ENCODE results near the gene GHRHR. TPM values are rescaled to one million over a fixed set of nuclear protein-coding genes. Genes with fewer than 3 reads are reported as not detected.

GHRHR gene
- total RNA-seq, 1 experiment from 2014 or later = not detected

GRCh38 chr7:30941582-30942323 is 22.0 kb upstream of the GHRHR start:
- POLR2A ChIA-PET (ENCODE audit: unreplicated experiment) = no interaction called here
- CTCF ChIA-PET = no interaction called here
- peaks cover 13% of the 10 kb centered on the region; the same call in 1 of the 2 replicates for H3K27me3 ChIP-seq (ENCODE audit: insufficient read depth, low read depth)

GRCh38 chr7:30950197-30950596 is 13.6 kb upstream of the GHRHR start:
- no TSS peak for BruUV-seq (replicated peaks)
- H3K27me3 ChIP-seq (ENCODE audit: insufficient read depth, low read depth) = peaks cover 23% of the 10 kb centered on the region; the same call in 1 of the 2 replicates
- no peak overlapping the region for H3K4me3 ChIP-seq
- no peak overlapping the region for H3K27ac ChIP-seq
- no peaks in the 10 kb centered on the region for H3F3A ChIP-seq (ENCODE audit: insufficient read depth, low read depth)
- no peaks in the 10 kb centered on the region for H3K9me2 ChIP-seq (ENCODE audit: insufficient read depth)
- H3K79me2 ChIP-seq (ENCODE audit: low read depth) = no peaks in the 10 kb centered on the region
- H2AFZ ChIP-seq = no peak overlapping the region
- H3K36me3 ChIP-seq (ENCODE audit: low read depth) = no peaks in the 10 kb centered on the region
- DNase-seq = no peak
- ChIA-PET CTCF (no interaction called here), POLR2A (ENCODE audit: unreplicated experiment) (no interaction called here)
- peaks cover 1% of the 10 kb centered on the region for H3K9me3 ChIP-seq (ENCODE audit: insufficient read depth, low read depth)
- TF ChIP-seq, protein P1, sequence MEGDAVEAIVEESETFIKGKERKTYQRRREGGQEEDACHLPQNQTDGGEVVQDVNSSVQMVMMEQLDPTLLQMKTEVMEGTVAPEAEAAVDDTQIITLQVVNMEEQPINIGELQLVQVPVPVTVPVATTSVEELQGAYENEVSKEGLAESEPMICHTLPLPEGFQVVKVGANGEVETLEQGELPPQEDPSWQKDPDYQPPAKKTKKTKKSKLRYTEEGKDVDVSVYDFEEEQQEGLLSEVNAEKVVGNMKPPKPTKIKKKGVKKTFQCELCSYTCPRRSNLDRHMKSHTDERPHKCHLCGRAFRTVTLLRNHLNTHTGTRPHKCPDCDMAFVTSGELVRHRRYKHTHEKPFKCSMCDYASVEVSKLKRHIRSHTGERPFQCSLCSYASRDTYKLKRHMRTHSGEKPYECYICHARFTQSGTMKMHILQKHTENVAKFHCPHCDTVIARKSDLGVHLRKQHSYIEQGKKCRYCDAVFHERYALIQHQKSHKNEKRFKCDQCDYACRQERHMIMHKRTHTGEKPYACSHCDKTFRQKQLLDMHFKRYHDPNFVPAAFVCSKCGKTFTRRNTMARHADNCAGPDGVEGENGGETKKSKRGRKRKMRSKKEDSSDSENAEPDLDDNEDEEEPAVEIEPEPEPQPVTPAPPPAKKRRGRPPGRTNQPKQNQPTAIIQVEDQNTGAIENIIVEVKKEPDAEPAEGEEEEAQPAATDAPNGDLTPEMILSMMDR (conservative IDR thresholded peaks at IDR 0.05) = no peak
- no peak for TF ChIP-seq EZH2 (IDR thresholded peaks at IDR 0.05; ENCODE audit: low read depth)
- no peaks in the 10 kb centered on the region for H4K20me1 ChIP-seq (ENCODE audit: insufficient read depth)
- intact Hi-C loops (cut with micrococcal nuclease; ENCODE audit: unreplicated experiment) = no loop called here
- no peaks in the 10 kb centered on the region for H3K4me1 ChIP-seq (replicated peaks; ENCODE audit: insufficient read depth)
- no peak overlapping the region for H3K4me2 ChIP-seq

More at GRCh38 chr7:30941582-30942323, 22.0 kb upstream of the GHRHR start:
- TF ChIP-seq EZH2 (IDR thresholded peaks at IDR 0.05; ENCODE audit: low read depth) = no peak
- TF ChIP-seq, protein P1 (conservative IDR thresholded peaks at IDR 0.05) = no peak
- H3K9me2 ChIP-seq (ENCODE audit: insufficient read depth) = no peaks in the 10 kb centered on the region
- H2AFZ ChIP-seq = no peak overlapping the region
- peaks cover 9% of the 10 kb centered on the region; the same call in 1 of the 2 replicates for H3K9me3 ChIP-seq (ENCODE audit: insufficient read depth, low read depth)
- H3F3A ChIP-seq (ENCODE audit: insufficient read depth, low read depth) = no peaks in the 10 kb centered on the region
- H4K20me1 ChIP-seq (ENCODE audit: insufficient read depth) = no peaks in the 10 kb centered on the region
- no peaks in the 10 kb centered on the region for H3K79me2 ChIP-seq (ENCODE audit: low read depth)
- BruUV-seq (replicated peaks) = no TSS peak
- H3K27ac ChIP-seq = no peak overlapping the region
- H3K4me2 ChIP-seq = no peak overlapping the region
- no peak overlapping the region for H3K4me3 ChIP-seq
- peak in 1 of 2 experiments; percentile 52 for DNase-seq
- H3K36me3 ChIP-seq (ENCODE audit: low read depth) = no peaks in the 10 kb centered on the region
- H3K4me1 ChIP-seq (replicated peaks; ENCODE audit: insufficient read depth) = peaks cover 19% of the 10 kb centered on the region
- intact Hi-C loops (cut with micrococcal nuclease; ENCODE audit: unreplicated experiment) = no loop called here

DNA sequence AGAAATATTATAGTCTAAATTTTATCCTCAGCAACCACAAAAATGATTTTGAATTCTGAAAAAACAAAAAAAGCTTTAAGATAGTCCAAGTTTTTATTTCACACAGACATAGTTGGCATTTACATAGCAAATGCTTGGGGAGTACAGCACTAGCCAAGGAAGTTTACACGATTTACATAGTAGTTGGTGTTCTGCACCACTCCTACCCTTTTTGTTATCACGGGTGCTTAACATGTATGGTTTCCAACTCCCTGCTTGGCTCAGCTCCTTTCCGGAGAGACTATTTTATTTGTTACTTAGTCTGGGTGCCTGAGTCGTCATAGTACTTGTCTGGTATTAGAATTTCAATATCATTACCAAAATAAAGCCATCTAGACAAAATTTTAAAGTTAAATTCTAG is 8.8 kb upstream of the GHRHR start:
- Histone ChIP-seq H3K4me1 (replicated peaks; ENCODE audit: insufficient read depth) (no peaks in the 10 kb centered on the region), H3K9me2 (ENCODE audit: insufficient read depth) (no peaks in the 10 kb centered on the region), H3K27ac (no peak overlapping the region), H3K79me2 (ENCODE audit: low read depth) (no peaks in the 10 kb centered on the region), H4K20me1 (ENCODE audit: insufficient read depth) (no peaks in the 10 kb centered on the region), H3F3A (ENCODE audit: insufficient read depth, low read depth) (no peaks in the 10 kb centered on the region), H3K9me3 (ENCODE audit: insufficient read depth, low read depth) (peaks cover 8% of the 10 kb centered on the region), H3K27me3 (ENCODE audit: insufficient read depth, low read depth) (peaks cover 19% of the 10 kb centered on the region; the same call in 1 of the 2 replicates), H3K4me2 (no peak overlapping the region), H3K4me3 (no peak overlapping the region), H3K36me3 (ENCODE audit: low read depth) (no peaks in the 10 kb centered on the region), H2AFZ (no peak overlapping the region)
- no peak for TF ChIP-seq EZH2 (IDR thresholded peaks at IDR 0.05; ENCODE audit: low read depth)
- TF ChIP-seq, protein P1 (conservative IDR thresholded peaks at IDR 0.05) = no peak
- ChIA-PET POLR2A (ENCODE audit: unreplicated experiment) (no interaction called here), CTCF (no interaction called here)
- intact Hi-C loops (cut with micrococcal nuclease; ENCODE audit: unreplicated experiment) = no loop called here
- BruUV-seq (replicated peaks) = no TSS peak
- no peak for DNase-seq

All from PC-9 (cell line).